ENCODE results near the gene GAPDHS. TPM values are rescaled to one million over a fixed set of nuclear protein-coding genes. Genes with fewer than 3 reads are reported as not detected.

Gene GAPDHS
- total and polyA plus RNA-seq, 2 of the 13 experiments (the other 11 are each of a cell fraction or from before 2014, with no cell fraction given): not detected

GRCh38 chr19:35506011-35506410, 27.2 kb upstream of the GAPDHS start:
- no peak for ATAC-seq
- CTCF ChIA-PET (ENCODE audit: low intra/inter-chr PET ratio, low total read pairs): no interaction called here
- no TSS peak for BruUV-seq (replicated peaks)
- TF ChIP-seq ZKSCAN5 (CRISPR knock-in tag; IDR thresholded peaks at IDR 0.05): peak; percentile 89
- no peak for TF ChIP-seq EED (CRISPR knock-in tag; IDR thresholded peaks at IDR 0.05)
- TF ChIP-seq KDM5B (CRISPR knock-in tag; IDR thresholded peaks at IDR 0.05; ENCODE audit: borderline replicate concordance): no peak
- TF ChIP-seq ZBTB8A (CRISPR knock-in tag; IDR thresholded peaks at IDR 0.05; ENCODE audit: borderline replicate concordance, low read depth): no peak
- TF ChIP-seq CBX1 (IDR thresholded peaks at IDR 0.05; ENCODE audit: low read depth): no peak
- no peak for TF ChIP-seq ZFP82 (CRISPR knock-in tag; IDR thresholded peaks at IDR 0.05; ENCODE audit: borderline replicate concordance)
- no peak for TF ChIP-seq FOXJ3 (CRISPR knock-in tag; IDR thresholded peaks at IDR 0.05; ENCODE audit: borderline replicate concordance)
- TF ChIP-seq SMAD3 (CRISPR knock-in tag; IDR thresholded peaks at IDR 0.05): no peak
- TF ChIP-seq MZF1 (CRISPR knock-in tag; IDR thresholded peaks at IDR 0.05; ENCODE audit: borderline replicate concordance): no peak
- no peak for TF ChIP-seq ZNF234 (CRISPR knock-in tag; conservative IDR thresholded peaks at IDR 0.05)
- no peak for TF ChIP-seq WIZ (CRISPR knock-in tag; IDR thresholded peaks at IDR 0.05)
- TF ChIP-seq, protein P1, sequence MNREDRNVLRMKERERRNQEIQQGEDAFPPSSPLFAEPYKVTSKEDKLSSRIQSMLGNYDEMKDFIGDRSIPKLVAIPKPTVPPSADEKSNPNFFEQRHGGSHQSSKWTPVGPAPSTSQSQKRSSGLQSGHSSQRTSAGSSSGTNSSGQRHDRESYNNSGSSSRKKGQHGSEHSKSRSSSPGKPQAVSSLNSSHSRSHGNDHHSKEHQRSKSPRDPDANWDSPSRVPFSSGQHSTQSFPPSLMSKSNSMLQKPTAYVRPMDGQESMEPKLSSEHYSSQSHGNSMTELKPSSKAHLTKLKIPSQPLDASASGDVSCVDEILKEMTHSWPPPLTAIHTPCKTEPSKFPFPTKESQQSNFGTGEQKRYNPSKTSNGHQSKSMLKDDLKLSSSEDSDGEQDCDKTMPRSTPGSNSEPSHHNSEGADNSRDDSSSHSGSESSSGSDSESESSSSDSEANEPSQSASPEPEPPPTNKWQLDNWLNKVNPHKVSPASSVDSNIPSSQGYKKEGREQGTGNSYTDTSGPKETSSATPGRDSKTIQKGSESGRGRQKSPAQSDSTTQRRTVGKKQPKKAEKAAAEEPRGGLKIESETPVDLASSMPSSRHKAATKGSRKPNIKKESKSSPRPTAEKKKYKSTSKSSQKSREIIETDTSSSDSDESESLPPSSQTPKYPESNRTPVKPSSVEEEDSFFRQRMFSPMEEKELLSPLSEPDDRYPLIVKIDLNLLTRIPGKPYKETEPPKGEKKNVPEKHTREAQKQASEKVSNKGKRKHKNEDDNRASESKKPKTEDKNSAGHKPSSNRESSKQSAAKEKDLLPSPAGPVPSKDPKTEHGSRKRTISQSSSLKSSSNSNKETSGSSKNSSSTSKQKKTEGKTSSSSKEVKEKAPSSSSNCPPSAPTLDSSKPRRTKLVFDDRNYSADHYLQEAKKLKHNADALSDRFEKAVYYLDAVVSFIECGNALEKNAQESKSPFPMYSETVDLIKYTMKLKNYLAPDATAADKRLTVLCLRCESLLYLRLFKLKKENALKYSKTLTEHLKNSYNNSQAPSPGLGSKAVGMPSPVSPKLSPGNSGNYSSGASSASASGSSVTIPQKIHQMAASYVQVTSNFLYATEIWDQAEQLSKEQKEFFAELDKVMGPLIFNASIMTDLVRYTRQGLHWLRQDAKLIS (CRISPR knock-in tag; IDR thresholded peaks at IDR 0.05): no peak
- TF ChIP-seq TCF7 (IDR thresholded peaks at IDR 0.05; ENCODE audit: low read depth): no peak
- TF ChIP-seq CEBPG (CRISPR knock-in tag; IDR thresholded peaks at IDR 0.05): peak; percentile 60
- TF ChIP-seq PCBP1 (IDR thresholded peaks at IDR 0.05; ENCODE audit: borderline replicate concordance, low read depth, low read length): no peak
- TF ChIP-seq ZSCAN25 (CRISPR knock-in tag; IDR thresholded peaks at IDR 0.05): no peak
- TF ChIP-seq ZNF687 (CRISPR knock-in tag; IDR thresholded peaks at IDR 0.05): peak; percentile 24; the same call in 1 of the 2 replicates
- no peak for TF ChIP-seq KLF6 (CRISPR knock-in tag; IDR thresholded peaks at IDR 0.05)

More at GRCh38 chr19:35506011-35506410, 27.2 kb upstream of the GAPDHS start:
- WGBS (ENCODE audit: low lambda C conversion rate): 42% methylated on average over 7 of the region's 7 CpGs
- H3K4me3 ChIP-seq (replicated peaks in 1 of 3; ENCODE audit: insufficient read depth in 1 of 3, low read depth in 2 of 3, low read length in 3 of 3): no peak overlapping the region
- in situ Hi-C loops (cut with HindIII; ENCODE audit: extremely low pct_ligation_motif_present, low pct_unique_long_range_greater_than_20kb) (no loop called here), intact Hi-C loops (cut with micrococcal nuclease; ENCODE audit: unreplicated experiment) (no loop called here)
- H3K4me2 ChIP-seq (ENCODE audit: low read depth, low read length): 0 out of 2 replicates have a peak overlapping the region, but pooled peaks have one; percentile 8
- no peaks in the 10 kb centered on the region for H3K9me3 ChIP-seq (ENCODE audit: low read length)
- POLR2A ChIA-PET: no interaction called here
- DNase-seq (ENCODE audit: low spot score) (no peak), FAIRE-seq (no peak)
- no peak overlapping the region for H3K27ac ChIP-seq (ENCODE audit: extremely low read length, insufficient read depth, low read length)
- peaks cover 37% of the 10 kb centered on the region for H3K4me1 ChIP-seq (ENCODE audit: insufficient read depth, low read length)
- peaks cover 0 to under 1% of the 10 kb centered on the region in 2 experiments; a peak in 1 of 5 replicates for H3K27me3 ChIP-seq (ENCODE audit: control insufficient read depth in 1 of 2, insufficient read depth in 2 of 2, low read length in 2 of 2)
- H4K20me1 ChIP-seq (ENCODE audit: insufficient read depth, low read length): no peaks in the 10 kb centered on the region
- H2AFZ ChIP-seq (ENCODE audit: low read length): no peak overlapping the region
- peaks cover 3 to 5% of the 10 kb centered on the region in 2 experiments; a peak in 3 of 5 replicates for H3K36me3 ChIP-seq (replicated peaks in 1 of 2; ENCODE audit: control insufficient read depth in 1 of 2, insufficient read depth in 2 of 2, low read length in 2 of 2)
- H3K79me2 ChIP-seq (ENCODE audit: insufficient read depth, low read length): no peaks in the 10 kb centered on the region
- H3K9ac ChIP-seq (ENCODE audit: insufficient read depth, low read depth, low read length): no peak overlapping the region
